GM19023 (cell line): ENCODE measurements around the gene OTOA.
"Not testable (repeated sequence)": the region's sequence is repeated elsewhere in the genome, so short reads cannot be mapped to it uniquely, and the experiment has no call there.

Experiments used
- ATAC-seq: cut with Tn5 transposase; IDR thresholded peaks from one replicate; pipeline ENCODE4 v1.9.1; 2021; ENCODE audit warnings: mild to moderate bottlenecking, moderate library complexity; ENCODE audit not compliant: unreplicated experiment

The OTOA gene

GRCh38 chr16:21663889-21664647, at the start of gene OTOA:
Gene OTOA (plus strand): TSS chr16:21663968. CDS start chr16:21678515, 14,547 bp downstream.
- no peak for ATAC-seq

GRCh38 chr16:21614896-21615295, 48.9 kb upstream of the OTOA start:
- no peak for ATAC-seq

- no peak for ATAC-seq
These were observed 46.2 kb upstream of the OTOA start for GRCh38 chr16:21617607-21618006.

GRCh38 chr16:21618281-21618680, 45.5 kb upstream of the OTOA start:
- ATAC-seq: no peak

GRCh38 chr16:21619765-21620425, 43.9 kb upstream of the OTOA start:
- no peak for ATAC-seq

GRCh38 chr16:21620592-21620991, 43.2 kb upstream of the OTOA start:
- ATAC-seq: no peak

GRCh38 chr16:21622545-21622944, 41.2 kb upstream of the OTOA start:
- no peak for ATAC-seq

- ATAC-seq: no peak
These were observed 38.7 kb upstream of the OTOA start for GRCh38 chr16:21625026-21625425.

- no peak for ATAC-seq
These were observed 37.0 kb upstream of the OTOA start for GRCh38 chr16:21626659-21627277.

GRCh38 chr16:21628121-21628726, 35.5 kb upstream of the OTOA start:
- no peak for ATAC-seq

GRCh38 chr16:21628772-21629171, 35.0 kb upstream of the OTOA start:
- no peak for ATAC-seq

- ATAC-seq: not testable (repeated sequence)
These were observed 33.9 kb upstream of the OTOA start for GRCh38 chr16:21629616-21630539.

GRCh38 chr16:21630866-21631265, 32.9 kb upstream of the OTOA start:
- not testable (repeated sequence) for ATAC-seq

- ATAC-seq: not testable (repeated sequence)
These were observed 32.4 kb upstream of the OTOA start for GRCh38 chr16:21631376-21631775.

GRCh38 chr16:21631951-21632575, 31.7 kb upstream of the OTOA start:
- ATAC-seq: not testable (repeated sequence)

GRCh38 chr16:21634216-21634615, 29.6 kb upstream of the OTOA start:
- ATAC-seq: no peak

- ATAC-seq: not testable (repeated sequence)
These were observed 28.1 kb upstream of the OTOA start for GRCh38 chr16:21635694-21636093.

- ATAC-seq: no peak
These were observed 26.5 kb upstream of the OTOA start for GRCh38 chr16:21637032-21637968.

- no peak for ATAC-seq
These were observed 25.2 kb upstream of the OTOA start for GRCh38 chr16:21638573-21638975.
